GM18511 (cell line): Measurements from ENCODE around the gene WDR20.
A peak's percentile ranks its signal among the peaks of the same experiment; 100 is the strongest.
"Not testable (repeated sequence)": the region's sequence is repeated elsewhere in the genome, so short reads cannot be mapped to it uniquely, and the experiment has no call there.

Source experiments
- ATAC-seq: cut with Tn5 transposase; IDR thresholded peaks from one replicate; pipeline ENCODE4 v1.9.1; 2021; ENCODE audit warnings: mild to moderate bottlenecking, moderate library complexity; ENCODE audit not compliant: unreplicated experiment

WDR20 gene

GRCh38 chr14:102139286-102140026, at the start of gene WDR20:
TSS of gene WDR20 (plus strand) at chr14:102139897. CDS start at chr14:102139924, 27 bp downstream.
- ATAC-seq, result peak; percentile 87

- no peak for ATAC-seq
Measured at GRCh38 chr14:102090713-102091112, 49.0 kb upstream of the WDR20 start.

DNA sequence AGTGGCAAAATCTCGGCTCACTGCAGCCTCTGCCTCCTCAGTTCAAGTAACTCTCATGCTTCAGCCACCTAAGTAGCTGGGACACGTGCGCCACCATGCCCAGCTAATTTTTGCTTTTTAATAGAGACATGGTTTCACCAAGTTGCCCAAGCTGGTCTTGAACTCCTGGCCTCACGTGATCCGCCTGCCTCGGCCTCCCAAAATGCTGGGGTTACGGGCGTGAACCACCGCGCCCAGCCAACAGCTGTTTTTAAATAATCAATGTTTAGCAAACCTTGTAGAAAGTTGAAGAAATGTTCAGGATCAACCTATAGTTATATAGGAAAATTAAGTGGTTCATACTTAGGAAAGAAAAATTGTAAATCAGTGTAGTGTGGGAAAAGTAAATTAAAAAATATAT, 46.9 kb upstream of the WDR20 start:
- no peak for ATAC-seq

GRCh38 chr14:102094101-102094500, 45.6 kb upstream of the WDR20 start:
- no peak for ATAC-seq

DNA sequence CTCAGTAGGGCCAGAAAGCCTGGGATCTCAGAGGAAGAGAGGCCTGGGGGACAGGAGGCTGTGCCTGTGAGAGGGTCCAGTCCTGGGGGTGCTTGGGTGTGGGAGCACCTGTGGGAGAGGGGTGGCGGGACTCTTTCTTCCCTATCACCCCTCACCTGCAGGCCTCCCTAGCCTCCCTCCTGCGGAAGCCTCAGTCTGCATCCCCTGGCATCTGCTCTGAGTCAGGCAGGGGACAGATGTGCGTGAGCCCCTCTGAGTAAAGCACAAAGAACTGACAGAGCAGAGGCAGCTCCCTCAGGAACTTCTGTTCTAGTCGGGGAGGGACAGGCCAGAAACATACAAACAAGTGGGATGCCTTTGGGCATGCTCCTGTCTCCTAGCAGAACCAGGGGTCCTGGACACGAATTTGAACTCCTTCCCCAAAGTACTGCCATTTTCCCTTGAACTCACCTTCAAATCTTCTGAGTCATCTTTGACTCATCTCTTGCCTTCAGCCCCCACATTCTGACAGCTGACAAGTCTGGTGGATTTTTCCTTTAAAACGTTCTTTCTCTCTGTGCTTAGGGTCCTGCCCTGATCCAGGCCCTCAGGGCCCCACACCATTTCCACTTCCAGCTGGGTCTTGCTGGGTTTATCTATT, 44.3 kb upstream of the WDR20 start:
- ATAC-seq, result no peak

GRCh38 chr14:102095871-102096568, 43.7 kb upstream of the WDR20 start:
- ATAC-seq, result no peak

DNA sequence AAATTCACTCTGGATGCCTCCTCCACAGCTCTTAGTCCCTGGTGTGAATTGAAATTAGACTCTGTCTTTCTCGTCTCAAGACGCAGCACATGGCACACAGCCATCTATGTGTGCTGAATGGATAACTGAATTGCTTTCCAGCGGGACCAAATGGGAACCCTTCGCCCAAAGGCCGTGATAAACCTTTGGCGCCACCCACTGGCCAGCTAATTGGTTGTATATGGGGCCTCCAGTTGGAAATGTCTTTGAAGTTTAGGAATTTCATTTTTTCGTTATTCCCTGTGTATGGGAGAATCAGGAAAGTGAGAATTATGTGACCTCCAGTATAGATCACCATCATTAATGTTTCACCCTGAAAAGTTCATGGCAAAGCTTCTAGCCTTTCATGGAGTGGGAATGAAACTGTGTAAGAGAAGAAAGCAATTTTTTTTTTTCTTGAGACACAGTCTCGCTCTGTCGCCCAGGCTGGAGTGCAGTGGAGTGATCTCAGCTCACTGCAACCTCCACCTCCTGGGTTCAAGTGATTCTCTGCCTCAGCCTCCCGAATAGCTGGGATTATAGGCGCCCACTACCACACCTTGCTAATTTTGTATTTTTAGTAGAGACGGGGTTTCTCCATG, 43.0 kb upstream of the WDR20 start:
- no peak for ATAC-seq

- ATAC-seq, result no peak
Measured at GRCh38 chr14:102097441-102098135, 42.1 kb upstream of the WDR20 start.

- ATAC-seq, result peak; percentile 77
Measured at GRCh38 chr14:102103062-102103695, 36.5 kb upstream of the WDR20 start.

- ATAC-seq, result no peak
Measured at GRCh38 chr14:102105369-102105768, 34.3 kb upstream of the WDR20 start.

DNA sequence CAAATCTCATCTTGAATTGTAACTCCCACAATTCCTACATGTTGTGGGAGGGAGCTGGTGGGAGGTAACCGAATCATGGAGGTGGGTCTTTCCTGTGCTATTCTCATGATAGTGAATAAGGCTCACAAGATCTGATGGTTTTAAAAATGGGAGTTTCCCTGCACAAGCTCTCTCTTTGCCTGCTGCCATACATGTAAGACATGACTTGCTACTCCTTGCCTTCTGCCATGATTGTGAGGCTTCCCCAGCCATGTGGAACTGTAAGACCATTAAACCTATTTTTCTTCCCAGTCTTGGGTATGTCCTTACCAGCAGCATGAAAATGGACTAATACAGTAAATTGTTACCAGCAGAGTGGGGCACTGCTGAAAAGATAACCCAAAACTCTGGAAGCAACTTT, 30.4 kb upstream of the WDR20 start:
- ATAC-seq, result not testable (repeated sequence)

- no peak for ATAC-seq
Measured at GRCh38 chr14:102111101-102111500, 28.6 kb upstream of the WDR20 start.

GRCh38 chr14:102116361-102117180, 23.1 kb upstream of the WDR20 start:
- ATAC-seq, result no peak

GRCh38 chr14:102117852-102118251, 21.8 kb upstream of the WDR20 start:
- ATAC-seq, result no peak

DNA sequence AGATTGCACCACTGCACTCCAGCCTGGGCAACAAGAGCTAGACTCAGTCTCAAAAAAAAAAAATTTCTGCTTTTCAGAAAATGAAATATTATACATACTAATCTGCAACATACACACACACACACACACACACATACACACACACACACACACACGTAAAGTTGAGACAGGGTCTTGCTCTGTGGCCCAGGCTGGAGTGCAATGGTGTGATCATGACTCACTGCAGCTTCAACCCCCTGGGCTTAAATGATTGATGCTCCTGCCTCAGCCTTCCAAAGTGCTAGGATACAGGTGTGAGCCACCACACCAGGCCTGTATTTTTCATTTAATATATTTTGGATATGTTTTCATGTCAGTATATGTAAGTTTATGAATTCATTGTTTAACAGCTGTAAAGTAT, 18.8 kb upstream of the WDR20 start:
- ATAC-seq, result no peak

GRCh38 chr14:102121567-102121966, 18.1 kb upstream of the WDR20 start:
- ATAC-seq, result no peak

DNA sequence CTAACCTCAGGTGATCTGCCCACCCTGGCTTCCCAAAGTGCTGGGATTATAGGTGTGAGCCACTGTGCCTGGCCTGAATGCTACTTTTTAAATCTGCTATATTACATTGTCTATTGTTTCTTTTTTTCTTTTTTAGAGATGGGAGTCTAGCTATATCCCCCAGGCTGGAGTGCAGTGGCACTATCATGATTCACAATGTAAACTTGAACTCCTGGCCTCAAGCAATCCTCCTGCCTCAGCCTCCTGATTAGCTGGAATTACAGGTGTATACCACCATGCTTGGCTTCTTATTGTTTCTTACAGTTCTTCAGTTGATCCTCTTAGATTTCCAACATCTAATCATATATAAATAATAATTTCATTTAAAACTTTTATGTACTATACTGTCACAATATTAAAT, 15.3 kb upstream of the WDR20 start:
- ATAC-seq, result no peak

GRCh38 chr14:102125546-102125945, 14.2 kb upstream of the WDR20 start:
- ATAC-seq, result no peak

GRCh38 chr14:102126807-102127455, 12.8 kb upstream of the WDR20 start:
- ATAC-seq, result no peak
